HepG2 (cell line): ENCODE measurements around the gene DLX5. TPM values are rescaled to one million over a fixed set of nuclear protein-coding genes. Genes with fewer than 3 reads are reported as not detected.

Experiments
- ATAC-seq: fragments of 200-7000 bp; cut with Tn5 transposase; 3 replicates; pipeline ENCODE4 v1.9.1; 2020; ENCODE audit warnings: mild to moderate bottlenecking, moderate library complexity
- BruUV-seq: library from RNA; stranded (reverse); fragments of 400-500 nt; replicated peaks from 2 replicates; lab custom pipeline; 2021; lab: Mats Ljungman, UMichigan
- CTCF ChIA-PET: fragments of 300-600 bp; formaldehyde crosslinking; extraction: SDS; loops from one replicate; lab custom pipeline; 2021; ENCODE audit warnings: low total read pairs, inconsistent platforms, low intra/inter-chr PET ratio; lab: Yijun Ruan, JAX
- POLR2A ChIA-PET: fragments of 350-600 bp; sonication (Branson Sonifier 250); formaldehyde crosslinking; loops from one replicate; lab custom pipeline; 2020; ENCODE audit warnings: antibody characterized with exemption, inconsistent platforms; lab: Yijun Ruan, JAX
- DNase-seq: peaks from one replicate; pipeline ENCODE4 v3.0.0-alpha.2; 2015; ENCODE audit warnings: low spot score
- FAIRE-seq: peaks from 3 replicates; lab custom pipeline; 2011; peaks lifted over from hg19 to GRCh38; lab: Jason Lieb, UNC
- H2AFZ ChIP-seq: one replicate; pipeline ENCODE4 v1.6.1; 2011; ENCODE audit warnings: low read length, inconsistent platforms
- H3K27ac ChIP-seq: fragments of 300-600 bp; 3 replicates; pipeline ENCODE4 v1.8.0; 2011; ENCODE audit warnings: mixed run types, mild to moderate bottlenecking, mixed read lengths, low read length, inconsistent platforms; ENCODE audit not compliant: insufficient read depth; ENCODE audit errors: extremely low read length
- H3K27me3 ChIP-seq, 2 experiments: fragments of 200-600 bp in 1 of 2; 2 replicates in 1 of 2; 3 replicates in 1 of 2; pipeline versions ENCODE4 v1.6.0 to v1.8.0; 2011; ENCODE audit warnings: low read length in 2 of 2, mild to moderate bottlenecking in 2 of 2, moderate library complexity in 2 of 2, inconsistent platforms in 1 of 2; ENCODE audit not compliant: insufficient read depth in 2 of 2, control insufficient read depth in 1 of 2
- H3K36me3 ChIP-seq, 2 experiments: fragments of 200-600 bp in 1 of 2; replicated peaks in 1 of 2; 2 replicates in 1 of 2; 3 replicates in 1 of 2; pipeline versions ENCODE4 v1.5.1 to v1.8.0; 2011; ENCODE audit warnings: low read length in 2 of 2, inconsistent platforms in 1 of 2; ENCODE audit not compliant: insufficient read depth in 2 of 2, control insufficient read depth in 1 of 2
- H3K4me1 ChIP-seq: 2 replicates; pipeline ENCODE4 v1.5.1; 2012; ENCODE audit warnings: low read length, inconsistent platforms; ENCODE audit not compliant: insufficient read depth
- H3K4me2 ChIP-seq: 2 replicates; pipeline ENCODE4 v1.6.0; 2011; ENCODE audit warnings: low read depth, low read length, inconsistent platforms
- H3K4me3 ChIP-seq, 3 experiments: fragments of 200-600 bp in 1 of 3; sonication (generic), shearing (Covaris generic) in 1 of 3; replicated peaks in 1 of 3; 2 replicates each; pipeline ENCODE4 v1.5.1; 2011 to 2016; ENCODE audit warnings: low read length in 3 of 3, inconsistent platforms in 2 of 3, low read depth in 2 of 3, mild to moderate bottlenecking in 2 of 3, control low read depth in 1 of 3, mixed read lengths in 1 of 3; ENCODE audit not compliant: insufficient read depth in 1 of 3
- H3K79me2 ChIP-seq: one replicate; pipeline ENCODE4 v1.6.1; 2011; ENCODE audit warnings: low read length, inconsistent platforms; ENCODE audit not compliant: insufficient read depth
- H3K9ac ChIP-seq: 2 replicates; pipeline ENCODE4 v1.6.0; 2011; ENCODE audit warnings: mild to moderate bottlenecking, low read depth, low read length, inconsistent platforms; ENCODE audit not compliant: insufficient read depth
- H3K9me3 ChIP-seq: 2 replicates; pipeline ENCODE4 v1.5.1; 2012; ENCODE audit warnings: mild to moderate bottlenecking, low read length
- H4K20me1 ChIP-seq: 2 replicates; pipeline ENCODE4 v1.6.0; 2011; ENCODE audit warnings: inconsistent platforms, mild to moderate bottlenecking, low read length, moderate library complexity; ENCODE audit not compliant: insufficient read depth
- AKAP8 ChIP-seq: sonication (generic); formaldehyde crosslinking; IDR thresholded peaks from 2 replicates; pipeline ENCODE4 v1.5.1; 2020; ENCODE audit warnings: mild to moderate bottlenecking, missing genetic modification reagents
- HOXA9 ChIP-seq: sonication (generic); formaldehyde crosslinking; IDR thresholded peaks from 2 replicates; pipeline ENCODE4 v1.8.1; 2022; ENCODE audit warnings: missing genetic modification reagents, mild to moderate bottlenecking, moderate library complexity, borderline replicate concordance
- JUND ChIP-seq: sonication (generic); formaldehyde crosslinking; IDR thresholded peaks from 2 replicates; pipeline ENCODE4 v1.8.0; 2022; ENCODE audit warnings: mild to moderate bottlenecking, missing genetic modification reagents
- PATZ1 ChIP-seq: sonication (generic); formaldehyde crosslinking; IDR thresholded peaks from 2 replicates; pipeline ENCODE4 v1.4.0; 2020; ENCODE audit warnings: missing genetic modification reagents
- SKI ChIP-seq: fragments of 450-650 bp; IDR thresholded peaks from one replicate; pipeline ENCODE4 v1.6.1; 2018; ENCODE audit warnings: mild to moderate bottlenecking; ENCODE audit not compliant: partially characterized antibody
- ZNF225 ChIP-seq: sonication (generic); formaldehyde crosslinking; IDR thresholded peaks from 2 replicates; pipeline ENCODE4 v1.4.0; 2020; ENCODE audit warnings: mild to moderate bottlenecking, missing genetic modification reagents
- ZNF543 ChIP-seq: sonication (generic); formaldehyde crosslinking; IDR thresholded peaks from 2 replicates; pipeline ENCODE4 v1.4.0; 2020; ENCODE audit warnings: mild to moderate bottlenecking, missing genetic modification reagents
- WGBS: methylation state at CpG from one replicate; pipeline ENCODE4 v1.1.6; 2017; ENCODE audit warnings: low lambda C conversion rate; 5-methylcytosine and 5-hydroxymethylcytosine counted together
- in situ Hi-C: cut with HindIII; loops from 2 replicates; pipeline ENCODE4 v1.10.0; 2017; ENCODE audit warnings: low pct_unique_long_range_greater_than_20kb; ENCODE audit not compliant: extremely low pct_ligation_motif_present
- intact Hi-C: fragments of 100-400 bp; cut with micrococcal nuclease; formaldehyde crosslinking; loops from one replicate; pipeline ENCODE4 v1.10.0; 2022; ENCODE audit not compliant: unreplicated experiment
- polyA plus RNA-seq, 8 experiments: library from polyadenylated mRNA; depleted of rRNA in 3 of 8; stranded (reverse) in 7 of 8; unstranded in 1 of 8; fragments of >200 nt; fragmentation: Illumina TruSeq in 4 of 8; extraction: Trizol in 4 of 8; gene quantifications; 2 replicates each; pipeline versions ENCODE4 v1.2.1 to v1.2.3, GENCODE V29; 2011 to 2016; ENCODE audit warnings: low read depth in 4 of 8, missing spikeins in 1 of 8, mixed read lengths in 1 of 8; ENCODE audit not compliant: insufficient read depth in 1 of 8
- total RNA-seq, 5 experiments: library from RNA; depleted of rRNA; stranded (reverse); fragments of >200 nt; fragmentation: Illumina TruSeq; extraction: Trizol; gene quantifications; 2 replicates each; pipeline ENCODE4 v1.2.3, GENCODE V29; 2016; ENCODE audit warnings: low read depth in 1 of 5
- TF ChIP-seq, protein P1 (sequence below): sonication (generic); formaldehyde crosslinking; IDR thresholded peaks from 2 replicates; pipeline ENCODE4 v1.4.0; 2020; ENCODE audit warnings: low read depth, missing genetic modification reagents
- TF ChIP-seq, protein P2 (sequence below): sonication (generic); formaldehyde crosslinking; conservative IDR thresholded peaks from 2 replicates; pipeline ENCODE4 v1.4.0; 2020; ENCODE audit warnings: missing genetic modification reagents

DLX5 gene
- total and polyA plus RNA-seq, 2 of the 13 experiments (the other 11 are each of a cell fraction or from before 2014, with no cell fraction given) = not detected

DNA sequence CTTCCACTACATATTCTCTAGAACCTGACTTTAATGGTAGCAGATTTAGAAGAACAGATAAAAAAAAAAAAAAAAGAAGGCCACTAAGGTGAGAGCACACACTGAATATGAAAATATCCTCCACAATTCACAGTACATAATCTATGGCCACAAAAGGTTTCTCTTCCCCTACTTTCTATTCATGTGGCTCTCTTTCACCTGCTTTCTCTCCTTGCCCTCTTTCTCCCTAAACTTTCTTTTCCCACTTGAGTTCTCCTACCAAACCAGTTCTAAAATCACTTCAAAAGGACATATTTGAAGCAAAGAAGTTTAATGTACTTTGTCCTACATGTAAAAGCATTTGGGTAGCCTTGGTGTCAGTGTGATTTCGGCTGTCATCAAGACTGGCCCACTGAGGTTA, 37.7 kb downstream of the DLX5 start:
- no peaks in the 10 kb centered on the region for H4K20me1 ChIP-seq
- H3K4me1 ChIP-seq = peaks cover 16% of the 10 kb centered on the region
- no peak overlapping the region for H3K4me2 ChIP-seq
- no peak for DNase-seq
- H3K27ac ChIP-seq = no peak overlapping the region
- POLR2A ChIA-PET = interaction anchor here (3.2 kb wide), 1 partner anchor 19 kb away, joined by 14 read pairs; the partner anchor contains the start of gene DLX6
- H3K36me3 ChIP-seq = no peaks in the 10 kb centered on the region
- H3K9ac ChIP-seq = no peak overlapping the region
- TF ChIP-seq AKAP8 (CRISPR knock-in tag) = no peak
- no peak for TF ChIP-seq ZNF543 (CRISPR knock-in tag)
- no peak for TF ChIP-seq PATZ1 (CRISPR knock-in tag)
- TF ChIP-seq SKI = no peak
- TF ChIP-seq HOXA9 (CRISPR knock-in tag) = no peak
- no peak for TF ChIP-seq ZNF225
- TF ChIP-seq, protein P1, sequence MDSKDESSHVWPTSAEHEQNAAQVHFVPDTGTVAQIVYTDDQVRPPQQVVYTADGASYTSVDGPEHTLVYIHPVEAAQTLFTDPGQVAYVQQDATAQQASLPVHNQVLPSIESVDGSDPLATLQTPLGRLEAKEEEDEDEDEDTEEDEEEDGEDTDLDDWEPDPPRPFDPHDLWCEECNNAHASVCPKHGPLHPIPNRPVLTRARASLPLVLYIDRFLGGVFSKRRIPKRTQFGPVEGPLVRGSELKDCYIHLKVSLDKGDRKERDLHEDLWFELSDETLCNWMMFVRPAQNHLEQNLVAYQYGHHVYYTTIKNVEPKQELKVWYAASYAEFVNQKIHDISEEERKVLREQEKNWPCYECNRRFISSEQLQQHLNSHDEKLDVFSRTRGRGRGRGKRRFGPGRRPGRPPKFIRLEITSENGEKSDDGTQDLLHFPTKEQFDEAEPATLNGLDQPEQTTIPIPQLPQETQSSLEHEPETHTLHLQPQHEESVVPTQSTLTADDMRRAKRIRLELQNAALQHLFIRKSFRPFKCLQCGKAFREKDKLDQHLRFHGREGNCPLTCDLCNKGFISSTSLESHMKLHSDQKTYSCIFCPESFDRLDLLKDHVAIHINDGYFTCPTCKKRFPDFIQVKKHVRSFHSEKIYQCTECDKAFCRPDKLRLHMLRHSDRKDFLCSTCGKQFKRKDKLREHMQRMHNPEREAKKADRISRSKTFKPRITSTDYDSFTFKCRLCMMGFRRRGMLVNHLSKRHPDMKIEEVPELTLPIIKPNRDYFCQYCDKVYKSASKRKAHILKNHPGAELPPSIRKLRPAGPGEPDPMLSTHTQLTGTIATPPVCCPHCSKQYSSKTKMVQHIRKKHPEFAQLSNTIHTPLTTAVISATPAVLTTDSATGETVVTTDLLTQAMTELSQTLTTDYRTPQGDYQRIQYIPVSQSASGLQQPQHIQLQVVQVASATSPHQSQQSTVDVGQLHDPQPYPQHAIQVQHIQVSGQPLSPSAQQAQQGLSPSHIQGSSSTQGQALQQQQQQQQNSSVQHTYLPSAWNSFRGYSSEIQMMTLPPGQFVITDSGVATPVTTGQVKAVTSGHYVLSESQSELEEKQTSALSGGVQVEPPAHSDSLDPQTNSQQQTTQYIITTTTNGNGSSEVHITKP (CRISPR knock-in tag) = no peak
- TF ChIP-seq, protein P2, sequence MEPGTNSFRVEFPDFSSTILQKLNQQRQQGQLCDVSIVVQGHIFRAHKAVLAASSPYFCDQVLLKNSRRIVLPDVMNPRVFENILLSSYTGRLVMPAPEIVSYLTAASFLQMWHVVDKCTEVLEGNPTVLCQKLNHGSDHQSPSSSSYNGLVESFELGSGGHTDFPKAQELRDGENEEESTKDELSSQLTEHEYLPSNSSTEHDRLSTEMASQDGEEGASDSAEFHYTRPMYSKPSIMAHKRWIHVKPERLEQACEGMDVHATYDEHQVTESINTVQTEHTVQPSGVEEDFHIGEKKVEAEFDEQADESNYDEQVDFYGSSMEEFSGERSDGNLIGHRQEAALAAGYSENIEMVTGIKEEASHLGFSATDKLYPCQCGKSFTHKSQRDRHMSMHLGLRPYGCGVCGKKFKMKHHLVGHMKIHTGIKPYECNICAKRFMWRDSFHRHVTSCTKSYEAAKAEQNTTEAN (CRISPR knock-in tag) = no peak
- TF ChIP-seq JUND = no peak
- H3K27me3 ChIP-seq = no peaks in the 10 kb centered on the region
- H3K4me3 ChIP-seq = no peak overlapping the region
- no TSS peak for BruUV-seq
- H2AFZ ChIP-seq = no peak overlapping the region
- no peak for FAIRE-seq
- no peaks in the 10 kb centered on the region for H3K9me3 ChIP-seq
- in situ Hi-C loops = no loop called here
- WGBS = 97% methylated on average over 1 of the region's 1 CpG
- intact Hi-C loops = no loop called here
- ATAC-seq = no peak
- CTCF ChIA-PET = no interaction called here
- H3K79me2 ChIP-seq = no peaks in the 10 kb centered on the region
